ENCODE data around the gene NYAP2. TPM values are rescaled to one million over a fixed set of nuclear protein-coding genes. Genes with fewer than 3 reads are reported as not detected.

Gene NYAP2
- total and polyA plus RNA-seq, 10 of the 15 experiments (the other 5 are each of a cell fraction or from before 2014, with no cell fraction given): 0.03 TPM; not detected in 9

- Histone ChIP-seq H3K4me3 (no peak overlapping the region), H2AFZ (ENCODE audit: control insufficient read depth, low read depth, low read length) (no peak overlapping the region), H3K36me3 (ENCODE audit: control insufficient read depth in 2 of 2, insufficient read depth in 2 of 2, low read length in 1 of 2) (no peaks in the 10 kb centered on the region), H4K20me1 (ENCODE audit: control insufficient read depth, insufficient read depth) (no peaks in the 10 kb centered on the region), H3K4me1 (ENCODE audit: control insufficient read depth, insufficient read depth, low read length) (no peaks in the 10 kb centered on the region), H3K27ac (ENCODE audit: control insufficient read depth, insufficient read depth) (no peak overlapping the region), H3K27me3 (replicated peaks in 1 of 2; ENCODE audit: control insufficient read depth in 2 of 2, insufficient read depth in 2 of 2, low read length in 1 of 2) (no peaks in the 10 kb centered on the region; a peak in 1 of 4 replicates), H3K9ac (ENCODE audit: control insufficient read depth, insufficient read depth, low read length) (no peak overlapping the region), H3K4me2 (ENCODE audit: control insufficient read depth, insufficient read depth) (no peak overlapping the region), H3K9me3 (replicated peaks; ENCODE audit: control insufficient read depth, insufficient read depth, low read length) (no peaks in the 10 kb centered on the region), H3K79me2 (ENCODE audit: control insufficient read depth, insufficient read depth, low read length) (no peaks in the 10 kb centered on the region)
- SMC1A ChIA-PET (ENCODE audit: uncharacterized antibody, unreplicated experiment): interaction anchor here (0.9 to 1.0 kb wide), 2 partner anchors 41 to 291 kb away, joined by 3 read pairs; no protein-coding TSS in a partner anchor
- CTCF ChIA-PET: interaction anchor here (1.1 kb wide), 1 partner anchor 132 kb away, joined by 3 read pairs; no protein-coding TSS in a partner anchor
- FAIRE-seq (no peak), ATAC-seq (no peak), DNase-seq (ENCODE audit: low read depth, low spot score) (no peak)
- RAD21 ChIA-PET (ENCODE audit: unreplicated experiment): no interaction called here
- TF ChIP-seq BCLAF1 (IDR thresholded peaks at IDR 0.05): no peak
- no peak for TF ChIP-seq NKRF (conservative IDR thresholded peaks at IDR 0.05)
- TF ChIP-seq TCF3 (IDR thresholded peaks at IDR 0.05; ENCODE audit: borderline replicate concordance, insufficient read depth, low read depth, low read length): no peak
- TF ChIP-seq PBX3 (IDR thresholded peaks at IDR 0.05; ENCODE audit: insufficient replicate concordance, low read depth, low read length): no peak
- TF ChIP-seq IRF5 (IDR thresholded peaks at IDR 0.05; ENCODE audit: borderline replicate concordance): no peak
- TF ChIP-seq REST (IDR thresholded peaks at IDR 0.05; ENCODE audit: low read depth, low read length): no peak
- 47% methylated on average over 2 of the region's 2 CpGs for WGBS (ENCODE audit: insufficient coverage, insufficient replicate concordance, low lambda C conversion rate, missing lambda C conversion rate)
- POLR2A ChIA-PET: no interaction called here
- intact Hi-C loops (cut with micrococcal nuclease; ENCODE audit: unreplicated experiment) (no loop called here), in situ Hi-C loops (cut with MboI) (no loop called here)
- BruUV-seq (replicated peaks): no TSS peak
Measured at GRCh38 chr2:225415341-225415740, 15.8 kb downstream of the NYAP2 start.

Data from GM12878 (cell line).